Measurements from ENCODE around the gene COL4A2.

DNA sequence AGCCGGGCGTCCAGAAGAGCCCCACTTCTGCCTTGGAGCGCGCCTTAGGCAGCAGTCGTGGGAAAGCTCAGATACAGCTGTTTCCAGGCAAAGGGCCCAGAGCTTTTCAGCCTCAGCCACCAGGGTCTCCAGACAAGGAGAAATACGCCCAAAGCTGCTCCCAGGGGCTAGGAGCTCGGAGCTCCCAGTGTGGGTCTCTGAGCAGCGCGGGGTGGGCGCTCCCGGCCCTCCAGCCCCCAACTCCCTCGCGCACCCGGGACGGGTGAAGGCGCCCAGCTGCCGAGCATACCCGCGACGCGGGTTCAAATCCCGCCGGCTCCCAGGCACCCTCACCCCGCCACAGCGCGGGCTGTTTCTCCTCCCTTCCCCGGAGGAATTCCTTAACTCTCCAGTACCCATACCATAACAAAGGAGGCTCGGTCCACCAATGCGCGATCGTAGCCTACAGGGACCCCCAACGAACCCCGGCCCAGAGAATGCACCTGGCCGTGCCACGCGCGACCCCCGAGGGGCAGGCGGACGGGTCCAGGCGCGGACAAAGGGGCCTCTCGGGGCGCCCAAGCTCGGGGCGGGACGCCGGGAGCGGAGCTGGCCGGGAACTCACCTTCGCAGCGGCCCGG lies 634 bp upstream of the COL4A2 start:
- TF ChIP-seq, protein P1, sequence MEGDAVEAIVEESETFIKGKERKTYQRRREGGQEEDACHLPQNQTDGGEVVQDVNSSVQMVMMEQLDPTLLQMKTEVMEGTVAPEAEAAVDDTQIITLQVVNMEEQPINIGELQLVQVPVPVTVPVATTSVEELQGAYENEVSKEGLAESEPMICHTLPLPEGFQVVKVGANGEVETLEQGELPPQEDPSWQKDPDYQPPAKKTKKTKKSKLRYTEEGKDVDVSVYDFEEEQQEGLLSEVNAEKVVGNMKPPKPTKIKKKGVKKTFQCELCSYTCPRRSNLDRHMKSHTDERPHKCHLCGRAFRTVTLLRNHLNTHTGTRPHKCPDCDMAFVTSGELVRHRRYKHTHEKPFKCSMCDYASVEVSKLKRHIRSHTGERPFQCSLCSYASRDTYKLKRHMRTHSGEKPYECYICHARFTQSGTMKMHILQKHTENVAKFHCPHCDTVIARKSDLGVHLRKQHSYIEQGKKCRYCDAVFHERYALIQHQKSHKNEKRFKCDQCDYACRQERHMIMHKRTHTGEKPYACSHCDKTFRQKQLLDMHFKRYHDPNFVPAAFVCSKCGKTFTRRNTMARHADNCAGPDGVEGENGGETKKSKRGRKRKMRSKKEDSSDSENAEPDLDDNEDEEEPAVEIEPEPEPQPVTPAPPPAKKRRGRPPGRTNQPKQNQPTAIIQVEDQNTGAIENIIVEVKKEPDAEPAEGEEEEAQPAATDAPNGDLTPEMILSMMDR (conservative IDR thresholded peaks at IDR 0.05; ENCODE audit: low read length): no peak
- TF ChIP-seq EZH2phosphoT487 (IDR thresholded peaks at IDR 0.05; ENCODE audit: borderline replicate concordance): no peak
